Measurements from ENCODE around the gene GPANK1.

The GPANK1 gene

GRCh38 chr6:31627690-31628287, 37.0 kb downstream of the GPANK1 start:
- H3K4me3 ChIP-seq (ENCODE audit: low read depth, low read length), result no peak overlapping the region

GRCh38 chr6:31626952-31627351, 37.8 kb downstream of the GPANK1 start:
- no peak overlapping the region for H3K4me3 ChIP-seq (ENCODE audit: low read depth, low read length)
- DNase-seq (ENCODE audit: low read depth), result no peak

More at GRCh38 chr6:31627690-31628287, 37.0 kb downstream of the GPANK1 start:
- DNase-seq (ENCODE audit: low read depth), result no peak

GRCh38 chr6:31624070-31624469, 40.7 kb downstream of the GPANK1 start:
- DNase-seq (ENCODE audit: low read depth), result no peak
- no peak overlapping the region for H3K4me3 ChIP-seq (ENCODE audit: low read depth, low read length)

DNA sequence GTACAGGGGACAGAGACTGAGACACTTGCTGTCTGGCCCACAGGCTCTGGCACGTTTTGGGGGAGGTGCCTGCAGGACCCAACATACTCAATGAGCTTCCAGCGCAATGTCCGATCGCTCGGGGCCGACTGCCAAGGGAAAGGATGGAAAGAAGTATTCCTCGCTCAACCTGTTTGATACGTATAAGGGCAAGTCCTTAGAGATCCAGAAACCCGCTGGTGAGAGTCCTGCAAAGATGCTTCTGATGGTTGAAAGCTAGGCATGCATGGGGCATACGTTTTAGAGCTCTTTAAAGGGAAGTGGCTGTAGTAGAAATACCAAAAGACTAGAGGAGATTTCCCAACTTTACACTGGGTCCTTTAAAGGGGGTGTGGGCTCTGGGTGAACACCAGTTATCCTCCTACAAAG, 42.1 kb downstream of the GPANK1 start:
- no peak for DNase-seq (ENCODE audit: low read depth)
- H3K4me3 ChIP-seq (ENCODE audit: low read depth, low read length), result peak overlapping the region; percentile 84

GRCh38 chr6:31621991-31622390, 42.8 kb downstream of the GPANK1 start:
- DNase-seq (ENCODE audit: low read depth), result no peak
- H3K4me3 ChIP-seq (ENCODE audit: low read depth, low read length), result peak overlapping the region; percentile 84

DNA sequence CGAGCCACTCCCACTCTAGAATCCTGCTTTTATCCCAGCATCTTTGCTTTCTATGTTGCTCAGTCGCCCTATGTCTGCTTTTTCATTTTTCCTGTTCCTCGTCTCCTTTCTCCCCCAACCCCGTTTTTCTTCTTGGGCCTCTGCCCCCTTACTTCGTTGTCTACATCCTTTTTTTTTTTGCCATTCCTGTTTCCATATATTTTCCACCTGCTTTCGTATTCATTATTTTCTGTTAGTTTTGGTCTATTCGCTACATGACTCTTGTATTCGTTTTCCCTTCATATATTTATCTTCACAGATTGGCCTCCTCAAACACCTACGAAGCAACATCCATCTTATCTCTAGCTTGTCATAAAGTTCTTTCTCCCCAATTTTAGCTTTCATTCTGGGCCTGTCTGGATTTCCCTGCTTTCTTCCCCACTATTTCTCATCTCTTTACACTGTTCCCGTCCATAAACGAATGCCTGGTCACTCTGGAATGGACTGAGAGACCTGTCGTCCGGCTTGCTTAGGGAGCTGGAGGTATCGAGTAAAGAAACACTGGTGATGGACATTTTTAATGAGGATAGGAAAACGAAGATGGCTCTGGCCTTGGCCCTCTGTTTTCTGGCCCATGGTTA, 43.4 kb downstream of the GPANK1 start:
- peak overlapping the region; percentile 84 for H3K4me3 ChIP-seq (ENCODE audit: low read depth, low read length)
- DNase-seq (ENCODE audit: low read depth), result no peak

- DNase-seq (ENCODE audit: low read depth), result no peak
- H3K4me3 ChIP-seq (ENCODE audit: low read depth, low read length), result peak within 1 kb of the TSS; percentile 84
Measured at GRCh38 chr6:31620586-31621319, 44.0 kb downstream of the GPANK1 start, which contains the start of gene PRRC2A. Gene PRRC2A, plus strand, starts transcription at chr6:31620715. Its CDS starts 2,075 bp downstream, at chr6:31622790.

DNA sequence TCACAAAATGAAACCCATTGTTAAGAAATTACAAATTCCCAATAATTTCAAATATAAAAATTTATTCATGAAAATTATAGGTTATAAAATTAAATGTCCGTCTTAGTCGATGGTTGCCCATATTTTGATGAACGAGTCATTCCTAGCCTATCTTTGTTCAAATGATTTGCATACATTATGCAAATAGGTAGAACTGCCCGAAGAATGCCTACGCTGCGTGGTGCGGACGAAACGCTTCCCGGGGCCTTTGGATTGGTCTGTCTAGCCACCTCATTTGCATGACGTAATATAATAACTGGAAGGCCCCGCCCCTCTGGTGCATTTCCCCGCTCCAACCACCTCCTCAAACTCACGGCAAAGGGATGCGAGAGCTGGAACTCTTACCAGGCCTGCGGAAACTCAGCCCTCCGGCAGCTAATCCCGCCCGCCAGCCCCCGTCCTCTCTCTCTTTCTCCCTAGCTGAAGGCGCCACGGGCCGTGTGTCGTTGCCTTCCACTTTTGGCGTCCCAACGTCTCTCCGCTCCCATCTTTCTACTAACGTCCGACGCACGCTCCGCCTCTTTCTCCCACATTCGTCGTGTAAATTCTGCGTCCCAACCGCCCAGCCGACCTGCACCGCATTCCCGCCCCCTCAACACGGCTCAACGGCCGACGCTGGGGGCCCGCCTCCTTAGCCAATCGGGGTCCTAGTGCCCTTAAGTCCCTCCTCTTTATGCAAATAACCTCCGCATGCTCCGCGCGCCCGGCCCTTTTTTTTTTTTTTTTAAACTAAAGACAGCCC, 44.8 kb downstream of the GPANK1 start:
- H3K4me3 ChIP-seq (ENCODE audit: low read depth, low read length), result peak overlapping the region; percentile 84
- peak; percentile 99 for DNase-seq (ENCODE audit: low read depth)

- DNase-seq (ENCODE audit: low read depth), result no peak
- no peak overlapping the region for H3K4me3 ChIP-seq (ENCODE audit: low read depth, low read length)
Measured at GRCh38 chr6:31617010-31617409, 47.8 kb downstream of the GPANK1 start.

- DNase-seq (ENCODE audit: low read depth), result no peak
- H3K4me3 ChIP-seq (ENCODE audit: low read depth, low read length), result no peak overlapping the region
Measured at GRCh38 chr6:31615748-31616147, 49.0 kb downstream of the GPANK1 start.

GRCh38 chr6:31614684-31615578, 49.9 kb downstream of the GPANK1 start, which contains the start of gene AIF1:
Gene AIF1, plus strand, starts transcription at chr6:31615234. Its CDS starts 96 bp downstream, at chr6:31615330.
- no peak within 1 kb of the TSS for H3K4me3 ChIP-seq (ENCODE audit: low read depth, low read length)
- no peak for DNase-seq (ENCODE audit: low read depth)

- H3K4me3 ChIP-seq (ENCODE audit: low read depth, low read length), result no peak overlapping the region
- no peak for DNase-seq (ENCODE audit: low read depth)
Measured at GRCh38 chr6:31614075-31614619, 50.6 kb downstream of the GPANK1 start.

All from skeletal muscle cell (primary cell).